ENCODE measurements around the gene PHRF1. TPM values are rescaled to one million over a fixed set of nuclear protein-coding genes. Genes with fewer than 3 reads are reported as not detected.

The PHRF1 gene
- total and polyA plus RNA-seq, 9 of the 15 experiments (the other 6 are each of a cell fraction or from before 2014, with no cell fraction given), result 0.07 to 37.2 (median 7.7) TPM

GRCh38 chr11:575313-575995 lies 816 bp upstream of the PHRF1 start (continued):
- TF ChIP-seq PRPF4 (IDR thresholded peaks at IDR 0.05; ENCODE audit: insufficient read depth, low read depth, low read length, poor library complexity, severe bottlenecking) (no peak), ZNF668 (CRISPR knock-in tag; IDR thresholded peaks at IDR 0.05) (no peak), KDM1A (IDR thresholded peaks at IDR 0.05) (no peak), ZMIZ1 (IDR thresholded peaks at IDR 0.05; ENCODE audit: low read depth in 2 of 2, low read length in 2 of 2) (no peak), ARNT (IDR thresholded peaks at IDR 0.05) (no peak), ZNF282 (CRISPR knock-in tag; IDR thresholded peaks at IDR 0.05) (no peak), CHD4 (IDR thresholded peaks at IDR 0.05; ENCODE audit: insufficient read depth, insufficient replicate concordance, low read depth, low read length, poor library complexity, severe bottlenecking) (no peak), E2F4 (CRISPR knock-in tag; IDR thresholded peaks at IDR 0.05; ENCODE audit: low read depth) (no peak), FOXP1 (CRISPR knock-in tag; IDR thresholded peaks at IDR 0.05) (no peak), RHOXF2B (CRISPR knock-in tag; conservative IDR thresholded peaks at IDR 0.05) (no peak), NCOA4 (IDR thresholded peaks at IDR 0.05; ENCODE audit: partially characterized antibody) (no peak), SREBF2 (CRISPR knock-in tag; IDR thresholded peaks at IDR 0.05) (no peak), ELK1 (CRISPR knock-in tag; IDR thresholded peaks at IDR 0.05) (no peak), POLR2G (IDR thresholded peaks at IDR 0.05; ENCODE audit: low read depth, low read length) (0 out of 2 replicates have a peak, but pooled peaks have one; percentile 13), SIN3A (IDR thresholded peaks at IDR 0.05; ENCODE audit: borderline replicate concordance in 2 of 2, control insufficient read depth in 1 of 2, low read depth in 2 of 2, low read length in 2 of 2) (no peak; a peak in 1 of 4 replicates), ZNF511 (CRISPR knock-in tag; IDR thresholded peaks at IDR 0.05) (peak; percentile 47; the same call in 1 of the 2 replicates), FOXJ2 (tag; IDR thresholded peaks at IDR 0.05) (no peak), FOXA3 (CRISPR knock-in tag; conservative IDR thresholded peaks at IDR 0.05 in 1 of 2, IDR thresholded peaks at IDR 0.05 in 1 of 2) (no peak), RB1 (IDR thresholded peaks at IDR 0.05; ENCODE audit: low read depth) (peak; percentile 82), PPARD (CRISPR knock-in tag; IDR thresholded peaks at IDR 0.05) (no peak), ZNF384 (IDR thresholded peaks at IDR 0.05; ENCODE audit: low read depth, low read length) (no peak), SREBF1 (IDR thresholded peaks at IDR 0.05; ENCODE audit: borderline replicate concordance, low read depth, low read length) (no peak)

All from K562 (cell line).